ENCODE measurements around the gene AQP12B. TPM values are rescaled to one million over a fixed set of nuclear protein-coding genes. Genes with fewer than 3 reads are reported as not detected.
"Not testable (repeated sequence)": the region's sequence is repeated elsewhere in the genome, so short reads cannot be mapped to it uniquely, and the experiment has no call there.

The AQP12B gene
- total RNA-seq, 1 donor from 2014 or later, result not detected

GRCh38 chr2:240696469-240696868, 13.8 kb upstream of the AQP12B start:
- not testable (repeated sequence) for DNase-seq (ENCODE audit: low spot score in 2 of 2, unreplicated experiment in 2 of 2); H3K36me3 Mint-ChIP-seq; H3K27ac Mint-ChIP-seq; H3K4me1 Mint-ChIP-seq; H3K27me3 Mint-ChIP-seq (ENCODE audit: low read depth); H3K9me3 Mint-ChIP-seq; H3K4me3 Mint-ChIP-seq

GRCh38 chr2:240695593-240695992, 12.9 kb upstream of the AQP12B start:
- not testable (repeated sequence) for H3K4me1 Mint-ChIP-seq; H3K27ac Mint-ChIP-seq; DNase-seq (ENCODE audit: low spot score in 2 of 2, unreplicated experiment in 2 of 2); H3K4me3 Mint-ChIP-seq; H3K36me3 Mint-ChIP-seq; H3K27me3 Mint-ChIP-seq (ENCODE audit: low read depth); H3K9me3 Mint-ChIP-seq

- not testable (repeated sequence) for H3K4me3 Mint-ChIP-seq; H3K4me1 Mint-ChIP-seq; DNase-seq (ENCODE audit: low spot score in 2 of 2, unreplicated experiment in 2 of 2); H3K27ac Mint-ChIP-seq; H3K36me3 Mint-ChIP-seq; H3K9me3 Mint-ChIP-seq; H3K27me3 Mint-ChIP-seq (ENCODE audit: low read depth)
Measured at GRCh38 chr2:240694304-240694703, 11.6 kb upstream of the AQP12B start.

GRCh38 chr2:240692583-240693561, 10.2 kb upstream of the AQP12B start:
- peak in 1 of 2 experiments; percentile 35 for DNase-seq (ENCODE audit: low spot score in 2 of 2, unreplicated experiment in 2 of 2)

GRCh38 chr2:240691631-240692420, 9.1 kb upstream of the AQP12B start, which contains the start of gene AQP12A:
TSS of gene AQP12A (plus strand) at chr2:240691866. CDS start at chr2:240691914, 48 bp downstream.
- DNase-seq (ENCODE audit: low spot score in 2 of 2, unreplicated experiment in 2 of 2), result peak in 1 of 2 experiments; percentile 36
- not testable (repeated sequence) for H3K9me3 Mint-ChIP-seq, H3K4me1 Mint-ChIP-seq

More at GRCh38 chr2:240692583-240693561, 10.2 kb upstream of the AQP12B start:
- H3K36me3 Mint-ChIP-seq; H3K4me3 Mint-ChIP-seq; H3K4me1 Mint-ChIP-seq; H3K27ac Mint-ChIP-seq; H3K27me3 Mint-ChIP-seq (ENCODE audit: low read depth); H3K9me3 Mint-ChIP-seq: not testable (repeated sequence)

GRCh38 chr2:240691075-240691427, 8.4 kb upstream of the AQP12B start:
- not testable (repeated sequence) for H3K9me3 Mint-ChIP-seq; H3K36me3 Mint-ChIP-seq; DNase-seq (ENCODE audit: low spot score in 2 of 2, unreplicated experiment in 2 of 2); H3K4me3 Mint-ChIP-seq; H3K27me3 Mint-ChIP-seq (ENCODE audit: low read depth); H3K27ac Mint-ChIP-seq
- peaks cover 12% of the 10 kb centered on the region for H3K4me1 Mint-ChIP-seq

More at GRCh38 chr2:240691631-240692420, 9.1 kb upstream of the AQP12B start, which contains the start of gene AQP12A:
- H3K27me3 Mint-ChIP-seq (ENCODE audit: low read depth); H3K36me3 Mint-ChIP-seq; H3K27ac Mint-ChIP-seq; H3K4me3 Mint-ChIP-seq: not testable (repeated sequence)

- H3K27me3 Mint-ChIP-seq (ENCODE audit: low read depth), result not testable (repeated sequence)
Measured at GRCh38 chr2:240690421-240691074, 7.9 kb upstream of the AQP12B start.

GRCh38 chr2:240689975-240690374, 7.3 kb upstream of the AQP12B start:
- TF ChIP-seq CTCF (IDR thresholded peaks at IDR 0.05; ENCODE audit: unreplicated experiment), result no peak
- no peak overlapping the region for H3K27ac Mint-ChIP-seq
- no peaks in the 10 kb centered on the region for H3K36me3 Mint-ChIP-seq
- H3K4me1 Mint-ChIP-seq, result peaks cover 16% of the 10 kb centered on the region
- no peaks in the 10 kb centered on the region for H3K27me3 Mint-ChIP-seq (ENCODE audit: low read depth)
- H3K4me3 Mint-ChIP-seq, result no peak overlapping the region
- DNase-seq (ENCODE audit: low spot score in 2 of 2, unreplicated experiment in 2 of 2), result no peak
- no peaks in the 10 kb centered on the region for H3K9me3 Mint-ChIP-seq

More at GRCh38 chr2:240690421-240691074, 7.9 kb upstream of the AQP12B start:
- H3K27ac Mint-ChIP-seq; H3K36me3 Mint-ChIP-seq; DNase-seq (ENCODE audit: low spot score in 2 of 2, unreplicated experiment in 2 of 2); H3K4me3 Mint-ChIP-seq; H3K9me3 Mint-ChIP-seq: not testable (repeated sequence)
- H3K4me1 Mint-ChIP-seq, result peaks cover 15% of the 10 kb centered on the region

Measured in mesothelial cell of epicardium (in vitro differentiated cells).